GM21367 (cell line): ENCODE measurements around the gene NPIPB5.
"Not testable (repeated sequence)": the region's sequence is repeated elsewhere in the genome, so short reads cannot be mapped to it uniquely, and the experiment has no call there.

Source experiments
- ATAC-seq: cut with Tn5 transposase; IDR thresholded peaks from one replicate; pipeline ENCODE4 v1.9.1; 2021; ENCODE audit not compliant: unreplicated experiment

Gene NPIPB5

GRCh38 chr16:22510591-22510990 lies at the start of gene NPIPB5:
NPIPB5 (plus strand) TSS chr16:22510891; CDS start chr16:22513802, 2,911 bp downstream.
- not testable (repeated sequence) for ATAC-seq

- not testable (repeated sequence) for ATAC-seq
Observed at GRCh38 chr16:22468846-22469245, 41.8 kb upstream of the NPIPB5 start.

- ATAC-seq, result not testable (repeated sequence)
Observed at GRCh38 chr16:22537996-22538395, 27.3 kb downstream of the NPIPB5 start.

GRCh38 chr16:22544809-22545208 lies 34.1 kb downstream of the NPIPB5 start:
- not testable (repeated sequence) for ATAC-seq

- not testable (repeated sequence) for ATAC-seq
Observed at GRCh38 chr16:22546630-22547029, 35.9 kb downstream of the NPIPB5 start.

GRCh38 chr16:22547170-22547765 lies 36.6 kb downstream of the NPIPB5 start:
- ATAC-seq, result not testable (repeated sequence)

GRCh38 chr16:22549853-22550252 lies 39.2 kb downstream of the NPIPB5 start:
- ATAC-seq, result not testable (repeated sequence)

GRCh38 chr16:22551143-22551542 lies 40.5 kb downstream of the NPIPB5 start:
- not testable (repeated sequence) for ATAC-seq

- not testable (repeated sequence) for ATAC-seq
Observed at GRCh38 chr16:22551651-22552050, 41.0 kb downstream of the NPIPB5 start.

- not testable (repeated sequence) for ATAC-seq
Observed at GRCh38 chr16:22556759-22557158, 46.1 kb downstream of the NPIPB5 start.
